ENCODE data around the gene PLA2G4D.

PLA2G4D gene

DNA sequence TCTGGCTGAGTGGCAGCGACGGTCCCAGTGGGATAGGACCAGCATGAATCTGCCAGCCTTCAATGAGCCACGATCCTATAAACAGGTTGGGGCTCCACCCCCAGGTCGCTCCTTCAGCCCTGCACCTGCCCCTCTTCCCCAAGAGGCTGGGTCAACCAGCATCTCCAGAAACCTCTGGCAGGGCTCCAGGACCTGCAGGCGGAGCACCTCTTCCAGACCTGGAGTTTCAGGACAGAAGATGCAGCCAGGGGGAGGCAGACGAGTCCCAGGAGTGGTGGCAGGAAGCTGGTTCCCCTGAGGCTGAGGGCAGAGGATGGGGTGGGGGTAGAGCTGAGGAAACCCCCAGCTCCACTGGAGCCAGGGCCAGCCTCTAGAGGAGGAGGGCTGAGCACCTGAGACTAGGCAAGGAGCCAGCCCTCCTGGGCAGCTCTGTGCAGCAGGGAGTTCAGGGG, at the start of gene PLA2G4D:
PLA2G4D (minus strand) TSS at position 51 of the 452 bp plus-strand sequence. CDS start 103 bp downstream, outside the sequence.
- no peak for DNase-seq

DNA sequence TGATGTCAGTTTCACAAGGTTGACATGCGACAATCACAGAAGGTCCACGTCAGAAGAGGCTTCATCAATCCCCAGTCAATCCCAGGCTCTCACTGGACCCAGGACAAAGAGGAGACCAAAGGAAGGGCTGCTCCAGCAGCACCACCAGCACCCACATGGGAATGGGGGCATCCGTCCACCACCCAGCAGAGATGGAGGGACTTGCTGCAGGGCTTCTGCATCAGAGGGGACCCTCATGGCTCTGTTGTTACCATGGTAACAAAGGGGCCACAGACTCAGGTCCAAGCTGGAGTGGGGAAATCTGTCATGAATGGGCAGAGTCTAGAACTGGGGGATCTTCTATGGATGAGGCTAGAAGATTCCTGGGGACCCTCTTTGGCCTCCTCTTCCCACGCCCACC, 49.0 kb upstream of the PLA2G4D start:
- no peak for DNase-seq

GRCh38 chr15:42141795-42142667, 47.7 kb upstream of the PLA2G4D start:
- no peak for DNase-seq

DNA sequence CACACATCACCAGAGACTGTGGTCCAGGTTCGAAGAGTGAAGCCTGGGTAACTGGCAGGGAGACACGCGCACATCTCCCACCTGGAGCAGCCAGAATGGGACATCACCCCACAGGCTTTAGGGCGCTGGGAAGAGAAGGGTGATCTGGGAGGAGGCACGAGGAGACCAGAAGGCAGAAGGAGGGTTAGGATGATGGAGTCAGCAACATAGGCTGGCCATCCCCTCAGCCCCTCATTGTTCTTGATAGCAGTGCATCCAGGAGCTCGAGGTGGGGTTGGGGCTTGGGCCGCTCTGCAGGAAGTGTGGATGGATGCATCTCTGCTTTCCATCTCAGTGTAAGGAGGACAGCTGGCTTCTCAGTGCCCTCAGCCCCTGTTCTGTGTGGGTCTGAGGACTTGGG, 46.9 kb upstream of the PLA2G4D start:
- DNase-seq = no peak

GRCh38 chr15:42140383-42141070, 46.2 kb upstream of the PLA2G4D start:
- DNase-seq = no peak

GRCh38 chr15:42139596-42139995, 45.2 kb upstream of the PLA2G4D start:
- peak in 1 of 2 donors; percentile 18 for DNase-seq

DNA sequence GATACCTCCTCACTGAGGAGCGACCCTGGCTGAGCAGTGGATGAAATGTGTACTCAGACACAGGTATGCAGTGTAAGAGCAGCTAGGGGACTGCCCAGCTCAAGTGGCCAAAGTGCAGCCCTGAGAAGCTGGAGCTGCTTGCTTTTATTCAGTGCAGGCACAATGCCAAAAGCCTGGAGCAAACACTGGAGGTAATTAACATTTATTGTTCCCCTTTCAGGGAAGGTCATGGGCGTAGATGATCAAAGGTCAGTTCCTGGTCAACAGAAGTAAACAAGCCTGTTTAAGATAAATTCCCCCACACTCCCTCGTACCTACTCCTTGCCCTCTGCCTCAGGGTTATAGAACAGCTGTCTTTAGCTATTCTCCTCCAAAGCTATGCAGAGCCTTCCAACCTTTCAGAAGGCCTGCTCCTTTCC, 44.6 kb upstream of the PLA2G4D start:
- peak; percentile 20 to 27 for DNase-seq

GRCh38 chr15:42138411-42138810, 44.0 kb upstream of the PLA2G4D start:
- DNase-seq = no peak

GRCh38 chr15:42137461-42138261, 43.3 kb upstream of the PLA2G4D start:
- peak; percentile 32 to 75 for DNase-seq

DNA sequence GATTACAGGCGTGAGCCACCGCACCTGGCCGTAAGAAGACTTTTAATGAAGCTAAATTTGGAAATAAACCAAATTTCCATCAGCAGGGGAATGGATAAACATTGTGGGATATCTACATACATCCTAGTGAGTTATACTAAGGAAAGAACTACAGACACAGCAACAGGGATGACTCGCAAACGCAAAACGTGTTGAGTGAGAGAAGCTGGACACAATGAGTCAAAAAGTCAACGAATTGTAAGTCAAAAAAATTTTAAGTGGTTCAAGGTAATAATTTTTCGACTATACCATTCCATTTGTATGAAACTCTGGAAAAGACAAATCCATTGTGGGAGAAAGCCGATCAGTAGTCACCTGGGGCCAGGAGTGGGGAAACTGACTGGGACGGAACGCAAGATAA, 42.2 kb upstream of the PLA2G4D start:
- DNase-seq = no peak

DNA sequence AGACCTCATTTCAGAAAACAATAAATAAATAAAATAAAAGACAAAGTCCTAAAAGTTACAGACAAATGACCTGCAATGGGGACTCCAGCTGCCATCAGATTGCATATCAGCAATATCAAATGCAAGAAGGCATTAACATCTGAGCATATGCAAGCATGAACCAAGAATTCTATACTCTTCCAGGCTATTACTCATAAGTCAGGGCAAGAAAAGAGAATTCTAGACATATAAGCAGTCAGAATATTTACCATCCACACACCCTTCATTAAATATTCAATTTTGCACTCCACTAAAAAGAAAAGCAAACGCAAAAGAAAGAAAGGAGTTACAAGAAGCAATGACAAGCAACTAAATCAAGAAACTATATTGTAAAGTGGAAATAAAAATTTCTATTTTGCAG, 41.0 kb upstream of the PLA2G4D start:
- no peak for DNase-seq

- no peak for DNase-seq
Measured at GRCh38 chr15:42134617-42135245, 40.4 kb upstream of the PLA2G4D start.

DNA sequence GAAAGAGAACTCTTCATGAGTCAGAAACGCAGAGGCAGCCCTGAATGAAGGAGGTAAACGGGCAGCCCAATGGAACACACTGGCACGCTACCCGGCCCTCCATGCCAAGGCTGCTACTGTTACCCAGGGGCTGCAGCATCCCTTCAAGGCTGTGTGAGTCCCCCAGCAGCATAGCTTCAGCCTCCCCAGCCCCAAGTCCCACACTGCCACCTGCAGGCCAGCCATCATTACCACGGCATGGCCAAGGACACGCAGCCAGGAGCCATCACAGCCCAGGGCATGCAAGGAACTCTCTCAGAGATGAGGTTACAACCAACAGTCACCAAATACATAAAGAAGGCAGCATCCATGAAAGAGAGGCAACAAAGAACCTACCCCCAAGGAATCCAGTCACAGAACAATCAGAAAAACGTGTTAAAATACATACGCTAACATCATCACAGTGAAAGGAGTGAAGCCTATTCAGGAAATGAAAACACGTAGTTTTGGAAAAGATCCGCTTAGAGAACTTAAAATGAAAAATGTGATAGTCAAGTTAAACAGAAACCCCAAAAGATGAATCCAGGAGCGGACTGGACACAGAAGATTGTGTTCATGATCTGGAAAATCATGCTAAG, 39.6 kb upstream of the PLA2G4D start:
- DNase-seq = peak; percentile 24 to 78

- no peak for DNase-seq
Measured at GRCh38 chr15:42133356-42133755, 39.0 kb upstream of the PLA2G4D start.

DNA sequence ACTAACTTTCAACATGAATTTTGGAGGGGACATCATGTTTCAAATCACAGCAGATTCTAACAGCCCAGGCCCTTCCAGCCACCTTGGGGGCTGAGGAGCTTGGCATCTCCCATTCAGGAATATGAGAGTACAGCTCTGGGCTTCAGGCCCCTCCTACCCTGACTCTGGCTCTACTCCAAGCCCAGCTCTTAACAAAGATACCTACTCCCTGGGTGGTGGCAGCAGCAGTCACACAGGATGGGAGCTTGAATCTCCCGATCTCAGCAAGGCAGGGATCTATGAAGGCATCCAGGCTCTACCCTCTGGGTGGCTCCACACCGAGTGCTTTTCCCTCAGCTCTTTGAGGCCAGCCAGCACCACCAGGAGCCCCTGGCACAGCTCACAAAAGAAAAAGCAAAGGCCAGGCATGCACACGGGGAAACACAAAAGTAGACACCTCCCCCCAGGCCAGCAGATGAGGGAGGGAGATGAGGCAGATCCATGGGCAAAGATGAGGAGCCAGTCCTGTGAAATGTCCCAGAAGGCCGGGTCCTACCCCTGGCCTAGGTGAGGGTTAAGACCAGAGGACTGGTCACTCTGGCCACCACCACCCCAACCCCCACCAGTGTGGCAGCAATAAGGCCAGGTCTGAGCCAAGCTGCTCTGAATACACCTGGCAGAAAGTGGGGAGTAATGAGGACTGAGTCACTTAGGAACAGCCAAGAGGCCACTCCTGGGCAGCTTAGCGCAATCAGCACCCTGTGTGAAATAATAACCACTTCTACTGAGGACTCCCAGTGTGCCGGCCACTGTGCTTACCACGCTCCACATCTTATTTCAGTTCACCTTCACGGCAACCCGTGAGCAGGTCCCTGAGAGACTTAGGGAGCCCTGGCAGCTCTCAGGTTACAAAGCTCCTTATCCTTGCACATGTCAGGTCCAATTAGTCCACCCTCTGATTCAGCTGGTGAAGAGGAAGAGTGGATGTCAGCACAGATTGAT, 37.8 kb upstream of the PLA2G4D start:
- no peak for DNase-seq

DNA sequence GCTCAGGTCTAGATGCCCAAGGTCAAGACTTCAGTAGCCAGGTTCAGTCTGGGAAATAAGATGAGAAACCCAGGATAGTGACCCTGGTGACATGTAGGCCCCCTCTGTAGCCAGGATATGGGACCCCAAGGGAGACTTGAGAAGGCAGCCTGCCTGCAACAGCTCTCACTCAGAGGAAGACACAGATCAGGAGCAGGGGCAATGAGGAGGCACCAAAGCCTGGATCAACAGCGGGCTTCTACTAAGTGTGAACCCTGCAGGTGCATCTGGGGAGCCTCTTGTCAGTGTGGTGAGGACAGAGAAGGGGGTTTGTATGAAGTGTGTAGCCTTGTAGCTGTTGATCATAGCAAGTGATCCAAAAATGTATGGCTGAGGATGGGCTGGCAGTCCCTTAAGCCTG, 36.6 kb upstream of the PLA2G4D start:
- DNase-seq = no peak

DNA sequence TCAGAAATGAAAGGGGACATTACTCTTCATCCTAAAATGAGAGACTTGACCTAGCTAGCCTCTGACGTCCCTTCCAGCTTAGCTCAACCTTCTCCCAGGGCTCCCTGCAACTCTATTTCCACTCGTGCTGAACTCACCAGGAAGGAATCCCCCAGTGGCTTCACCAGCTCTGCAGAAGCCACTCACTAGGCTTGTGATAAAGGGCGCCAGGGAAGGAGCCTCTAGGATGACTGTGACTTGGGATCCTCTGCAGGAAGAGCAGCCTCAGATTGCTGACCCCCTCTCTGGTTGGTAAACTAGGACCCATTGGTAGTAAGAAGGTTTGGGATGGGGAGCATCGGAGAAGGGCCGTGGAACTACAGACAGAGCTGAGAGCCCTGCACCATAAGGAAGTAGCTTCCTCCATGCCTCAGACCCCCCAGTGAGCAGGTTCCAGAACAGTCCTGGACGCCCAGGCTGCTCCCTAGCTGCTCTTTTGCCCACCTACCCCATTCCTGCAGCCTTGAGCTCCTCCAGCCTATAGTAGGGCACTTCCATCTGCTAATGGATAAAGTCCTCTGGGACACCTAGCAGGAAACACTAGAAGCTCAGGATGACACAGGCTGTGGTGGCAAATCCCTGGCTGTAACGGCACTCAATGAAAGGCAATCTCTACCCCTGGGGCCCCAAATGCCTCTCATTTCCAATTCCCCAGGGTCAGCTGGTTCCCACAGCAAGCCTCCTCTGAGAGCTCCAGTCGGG, 36.1 kb upstream of the PLA2G4D start:
- no peak for DNase-seq

DNA sequence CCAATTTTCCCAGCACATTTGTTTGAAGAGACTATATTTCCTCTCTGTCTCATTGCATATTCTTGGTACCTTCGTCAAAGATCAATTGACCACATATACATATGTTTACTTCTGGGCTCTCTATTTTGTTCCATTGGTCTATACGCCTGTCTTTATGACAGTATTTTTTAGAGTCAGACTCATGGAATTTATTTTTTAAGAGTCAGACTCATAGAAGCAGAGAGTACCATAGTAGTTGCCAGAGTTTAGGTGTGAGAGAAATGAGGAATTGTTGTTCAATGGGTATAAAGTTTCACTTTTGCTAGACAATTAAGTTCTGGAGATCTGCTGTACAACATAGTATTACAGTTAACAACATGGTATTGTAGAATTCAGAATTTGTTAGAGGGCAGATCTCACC, 35.0 kb upstream of the PLA2G4D start:
- DNase-seq = no peak

DNA sequence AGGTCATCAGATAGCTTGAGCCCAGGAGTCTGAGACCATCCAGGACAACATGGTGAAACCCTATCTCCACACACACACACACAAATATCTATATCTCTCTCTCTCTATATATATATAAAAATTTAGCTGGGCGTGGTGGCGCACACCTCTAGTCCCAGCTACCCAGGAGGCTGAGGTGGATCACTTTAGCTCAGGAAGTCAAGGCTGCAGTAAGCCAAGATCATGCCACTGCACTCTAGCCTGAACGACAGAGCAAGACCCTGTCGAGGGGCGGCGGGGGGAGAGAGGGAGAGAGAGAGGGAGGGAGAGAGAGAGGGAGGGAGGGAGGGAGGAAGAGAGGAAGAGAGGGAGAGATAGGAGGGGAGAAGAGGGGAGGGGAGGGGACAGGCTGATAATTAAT, 34.1 kb upstream of the PLA2G4D start:
- no peak for DNase-seq

DNA sequence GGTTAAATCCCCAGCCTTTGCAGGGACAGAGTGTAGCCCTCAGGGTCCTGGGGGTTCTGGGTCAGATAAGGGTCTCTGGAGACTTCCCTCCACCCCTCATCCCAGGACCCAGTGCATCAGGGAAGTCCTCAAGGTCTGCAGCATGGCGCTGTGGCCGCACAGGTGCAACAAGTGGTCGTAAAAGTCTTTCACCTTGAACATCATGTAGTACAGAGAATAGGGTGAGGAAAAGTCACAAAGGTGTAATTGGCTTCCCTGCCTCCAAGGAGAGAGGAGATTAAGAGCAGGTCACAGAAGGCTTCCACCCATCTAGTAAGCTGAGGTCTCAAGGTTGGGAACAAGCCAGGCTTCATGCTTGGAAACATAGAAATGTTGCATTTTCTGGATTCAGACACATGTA, 29.2 kb upstream of the PLA2G4D start:
- no peak for DNase-seq

Measured in inflammatory macrophage treated with lipopolysaccharide for 1 hour (primary cell).